GM18951 (cell line): ENCODE results near the gene HOXB5.

Experiments
- POLR2A ChIP-seq: IDR thresholded peaks from 4 replicates; pipeline ENCODE4 v1.6.1; 2011; ENCODE audit warnings: mild to moderate bottlenecking; ENCODE audit not compliant: insufficient read length, insufficient read depth; ENCODE audit errors: extremely low read depth
- in situ Hi-C: fragments of 300-500 bp; cut with MboI; formaldehyde crosslinking; loops from one replicate; pipeline ENCODE4 v1.12.0; 2022; ENCODE audit warnings: low sequenced_read_pairs, mixed read lengths, inconsistent platforms; ENCODE audit not compliant: unreplicated experiment

Gene HOXB5

GRCh38 chr17:48625495-48626244, 32.1 kb upstream of the HOXB5 start:
- TF ChIP-seq POLR2A: no peak
- in situ Hi-C loops: no loop called here

DNA sequence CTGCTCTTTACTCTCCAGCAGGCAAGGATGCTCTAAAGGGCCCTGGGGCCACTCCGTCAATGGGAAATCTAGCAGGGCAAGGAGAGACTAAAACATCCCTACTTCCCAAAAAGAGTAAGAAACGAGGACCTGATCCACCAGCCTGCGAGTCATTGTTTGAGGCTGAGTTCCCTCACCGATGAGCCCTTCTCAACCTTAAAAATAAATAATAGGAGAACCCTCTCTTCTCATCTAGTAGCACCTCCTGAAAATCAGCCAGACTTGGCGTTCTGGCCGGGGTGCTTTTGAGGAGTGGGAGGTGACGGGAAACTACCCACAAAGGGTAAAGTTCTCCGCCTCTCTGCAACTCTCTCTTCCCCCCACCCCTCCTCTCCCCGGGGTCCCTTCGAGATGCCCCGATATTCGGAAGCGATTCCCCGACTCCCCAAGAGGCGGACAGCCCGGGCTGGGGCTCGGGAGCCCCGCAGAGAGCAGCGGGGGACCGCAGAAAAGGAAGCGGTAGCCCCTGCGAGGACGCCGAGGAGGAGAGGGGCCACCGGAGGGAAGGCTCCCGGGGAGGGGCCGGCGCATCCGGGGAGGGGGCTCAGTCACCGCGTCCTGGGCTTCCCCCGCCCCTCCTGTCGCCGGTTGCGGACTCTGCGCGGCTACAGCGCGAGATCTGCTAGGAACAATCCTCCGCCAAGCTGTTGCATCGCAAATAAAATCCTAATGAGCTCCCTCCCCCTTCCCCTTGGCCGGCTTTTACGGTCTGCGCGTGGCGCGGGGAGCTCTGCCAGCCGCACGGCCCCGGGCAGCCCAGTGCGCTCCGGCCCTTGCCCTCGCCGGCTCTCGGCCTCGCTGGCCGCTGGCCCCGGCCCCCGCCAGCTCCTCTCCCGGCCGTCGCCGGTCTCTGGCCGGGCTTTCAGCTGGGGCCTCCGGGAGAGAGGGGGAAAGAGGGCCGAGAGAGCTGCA, 31.2 kb upstream of the HOXB5 start:
- in situ Hi-C loops: no loop called here
- TF ChIP-seq POLR2A: no peak

DNA sequence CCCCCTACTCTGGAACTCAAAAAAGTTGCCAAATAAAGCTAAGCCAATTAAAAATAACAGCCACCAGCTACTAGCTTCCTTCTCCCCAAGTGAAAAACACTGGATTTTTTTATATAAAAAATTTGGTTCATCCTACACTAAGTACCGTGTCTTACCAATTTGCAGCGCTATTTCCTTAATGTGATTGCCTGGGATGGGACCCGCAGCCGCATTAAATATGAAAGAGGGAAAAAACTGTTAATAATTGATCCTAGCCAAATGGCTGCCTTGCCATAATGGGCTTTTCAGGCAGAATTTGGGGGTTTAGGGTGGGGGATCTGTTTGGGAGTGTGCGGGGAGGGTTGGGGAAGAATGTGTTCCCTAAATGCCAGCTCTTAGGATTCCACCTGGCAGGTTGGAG, 30.5 kb upstream of the HOXB5 start:
- in situ Hi-C loops: no loop called here

GRCh38 chr17:48623583-48623982, 30.0 kb upstream of the HOXB5 start:
- no peak for TF ChIP-seq POLR2A
- in situ Hi-C loops: no loop called here

More for the DNA sequence above, 30.5 kb upstream of the HOXB5 start:
- no peak for TF ChIP-seq POLR2A

GRCh38 chr17:48622857-48623256, 29.3 kb upstream of the HOXB5 start:
- in situ Hi-C loops: no loop called here
- TF ChIP-seq POLR2A: no peak

- TF ChIP-seq POLR2A: no peak
- in situ Hi-C loops: no loop called here
Observed at GRCh38 chr17:48621410-48622392, 28.1 kb upstream of the HOXB5 start.

DNA sequence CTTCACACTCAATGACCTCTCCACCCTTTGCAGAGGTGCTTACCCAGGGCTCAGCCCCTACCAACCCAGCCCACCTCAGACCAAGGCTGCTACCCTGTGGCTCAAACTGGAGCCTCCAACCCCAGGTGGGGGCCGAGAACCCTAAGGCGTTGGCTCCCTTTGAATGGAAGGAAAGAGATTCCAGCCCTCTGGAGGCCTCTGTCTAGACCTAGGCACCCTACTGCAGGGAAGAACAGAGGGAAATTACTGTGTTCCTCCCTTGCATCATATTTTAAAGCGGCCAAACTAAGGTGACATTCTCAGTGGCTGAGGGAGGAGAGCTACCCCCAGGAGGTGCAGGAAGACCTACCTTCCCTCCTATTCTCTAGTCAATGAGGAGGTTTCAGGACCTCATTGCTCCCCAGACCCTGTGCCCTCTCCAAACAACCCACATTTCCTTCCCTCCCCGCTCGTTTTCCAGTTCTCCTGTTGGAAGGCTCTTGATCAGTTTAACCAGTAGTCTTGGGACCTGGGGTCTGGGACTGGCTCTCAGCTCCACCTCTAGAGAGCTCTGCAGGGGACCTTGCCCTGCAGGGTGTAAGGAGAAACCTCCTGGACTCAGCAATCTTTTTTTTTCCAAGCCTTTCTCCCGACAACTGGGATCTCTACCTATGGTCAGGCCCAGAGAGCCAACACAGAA, 27.0 kb upstream of the HOXB5 start:
- in situ Hi-C loops: no loop called here

DNA sequence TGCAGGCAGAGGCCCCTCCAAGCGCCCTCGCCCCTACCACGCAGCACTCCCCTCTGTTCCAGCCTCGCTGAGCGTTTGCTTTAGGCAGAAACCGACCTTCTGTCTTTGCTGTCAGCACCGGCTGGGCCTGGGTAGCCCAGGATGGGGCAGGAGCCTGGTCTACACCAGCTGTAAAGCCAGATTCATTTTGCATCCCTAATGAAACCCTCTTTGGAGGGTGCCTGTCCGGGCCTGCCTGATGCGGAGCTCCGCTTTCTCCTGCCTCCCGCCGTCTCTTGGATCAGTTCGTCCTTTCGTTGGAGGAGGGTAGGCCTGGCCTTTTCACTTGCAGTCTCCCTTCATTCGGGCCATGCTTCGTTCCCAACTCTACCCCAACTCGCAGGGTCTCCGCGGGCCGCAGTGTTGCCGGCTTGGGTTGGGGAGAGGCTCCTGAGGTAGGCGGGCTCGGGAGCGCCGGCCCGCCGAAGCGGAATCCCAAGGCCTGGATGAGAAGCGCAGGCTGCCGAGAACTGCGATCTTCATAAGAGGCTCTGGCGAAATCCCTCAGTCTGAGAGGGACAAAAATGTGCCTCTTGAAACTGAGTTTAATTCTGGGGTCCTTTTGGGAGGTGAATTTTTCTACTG, 26.4 kb upstream of the HOXB5 start:
- no peak for TF ChIP-seq POLR2A
- in situ Hi-C loops: no loop called here

More for the DNA sequence above, 27.0 kb upstream of the HOXB5 start:
- TF ChIP-seq POLR2A: no peak

DNA sequence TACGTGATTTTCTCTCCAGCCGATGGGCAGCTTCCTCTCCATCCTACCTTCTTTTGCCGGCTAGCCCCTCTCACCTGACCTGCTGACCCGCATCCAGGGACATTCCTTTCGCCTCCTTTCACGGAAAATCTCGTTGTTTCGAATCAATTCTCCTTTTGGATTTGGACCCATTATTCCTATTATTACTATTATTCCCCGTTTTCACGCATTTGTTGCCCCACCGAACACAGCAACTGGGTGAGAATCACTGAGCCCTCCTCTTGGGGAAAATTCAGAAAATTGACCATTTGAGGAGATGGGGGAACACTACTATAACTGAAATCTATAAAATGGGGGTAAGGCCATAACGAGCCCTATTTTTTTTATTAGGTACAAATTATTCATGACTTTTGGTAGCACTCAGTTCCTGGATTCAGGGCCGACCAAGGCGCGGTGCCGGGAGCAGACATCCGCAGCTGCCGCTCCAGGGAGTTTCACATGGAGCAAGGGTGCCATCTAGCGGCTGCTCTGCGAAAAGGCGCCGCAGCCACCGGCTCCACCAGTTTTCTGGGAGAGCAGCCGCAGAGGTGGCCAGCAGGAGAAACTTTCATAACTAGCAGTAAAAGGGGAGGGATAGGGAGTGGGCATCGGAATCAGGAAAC, 24.8 kb upstream of the HOXB5 start:
- in situ Hi-C loops: no loop called here
- TF ChIP-seq POLR2A: no peak

DNA sequence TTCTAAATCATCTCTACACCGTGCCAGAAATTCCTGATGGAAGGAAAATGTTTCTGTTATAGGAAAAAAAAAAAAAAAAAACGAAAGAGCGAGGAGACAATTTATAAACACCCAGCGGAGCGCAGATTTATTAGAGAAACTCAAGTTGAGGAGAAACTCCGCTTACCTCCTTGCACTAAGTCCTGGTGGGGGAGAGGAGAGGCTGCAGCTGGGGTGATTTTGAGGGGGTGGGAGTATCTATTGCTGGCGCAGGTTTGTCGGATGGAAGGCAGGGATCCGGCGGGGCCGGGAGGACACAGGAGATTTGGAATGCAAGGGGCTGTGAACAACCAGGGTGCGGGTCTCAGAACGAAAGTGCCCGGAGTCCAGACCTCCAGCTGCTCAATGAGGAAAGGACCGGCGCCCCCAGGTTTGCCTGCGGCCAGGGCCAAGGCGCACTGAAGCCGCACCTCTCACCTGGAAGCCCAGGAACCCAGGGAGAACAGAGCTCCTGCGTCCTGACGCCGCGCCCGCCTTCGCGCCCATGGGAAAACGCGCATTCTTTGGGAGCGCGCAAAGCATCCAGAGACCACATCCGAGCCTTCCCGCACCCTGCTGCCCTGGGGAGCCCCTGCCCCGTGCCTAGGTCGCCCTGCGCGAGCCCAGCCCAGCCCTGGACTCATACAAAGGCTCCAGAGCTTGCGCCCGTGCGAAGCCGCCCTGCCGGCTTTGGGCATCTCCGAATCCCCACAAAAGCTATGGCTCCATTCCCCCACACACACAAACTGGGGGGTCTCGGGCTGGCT, 24.1 kb upstream of the HOXB5 start:
- in situ Hi-C loops: no loop called here
- no peak for TF ChIP-seq POLR2A
